OCI-LY3 (cell line): ENCODE measurements around the gene IL3.

ENCODE experiments used
- EZH2phosphoT487 ChIP-seq: fragments of 200-600 bp; shearing (Covaris generic); IDR thresholded peaks from 2 replicates; pipeline ENCODE4 v1.6.1; 2018; ENCODE audit warnings: antibody characterized with exemption, mixed run types, low read depth
- TF ChIP-seq, protein P1 (sequence below): fragments of 200-600, 300-600 bp; sonication (generic); IDR thresholded peaks from 2 replicates; pipeline ENCODE4 v1.5.1; 2014; ENCODE audit warnings: antibody characterized with exemption, low read length, low read depth

GRCh38 chr5:132058646-132059042, 1.8 kb upstream of the IL3 start:
- TF ChIP-seq, protein P1, sequence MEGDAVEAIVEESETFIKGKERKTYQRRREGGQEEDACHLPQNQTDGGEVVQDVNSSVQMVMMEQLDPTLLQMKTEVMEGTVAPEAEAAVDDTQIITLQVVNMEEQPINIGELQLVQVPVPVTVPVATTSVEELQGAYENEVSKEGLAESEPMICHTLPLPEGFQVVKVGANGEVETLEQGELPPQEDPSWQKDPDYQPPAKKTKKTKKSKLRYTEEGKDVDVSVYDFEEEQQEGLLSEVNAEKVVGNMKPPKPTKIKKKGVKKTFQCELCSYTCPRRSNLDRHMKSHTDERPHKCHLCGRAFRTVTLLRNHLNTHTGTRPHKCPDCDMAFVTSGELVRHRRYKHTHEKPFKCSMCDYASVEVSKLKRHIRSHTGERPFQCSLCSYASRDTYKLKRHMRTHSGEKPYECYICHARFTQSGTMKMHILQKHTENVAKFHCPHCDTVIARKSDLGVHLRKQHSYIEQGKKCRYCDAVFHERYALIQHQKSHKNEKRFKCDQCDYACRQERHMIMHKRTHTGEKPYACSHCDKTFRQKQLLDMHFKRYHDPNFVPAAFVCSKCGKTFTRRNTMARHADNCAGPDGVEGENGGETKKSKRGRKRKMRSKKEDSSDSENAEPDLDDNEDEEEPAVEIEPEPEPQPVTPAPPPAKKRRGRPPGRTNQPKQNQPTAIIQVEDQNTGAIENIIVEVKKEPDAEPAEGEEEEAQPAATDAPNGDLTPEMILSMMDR, result no peak
- no peak for TF ChIP-seq EZH2phosphoT487
